GM23338 (cell line): ENCODE data around the gene PLD5. TPM values are rescaled to one million over a fixed set of nuclear protein-coding genes. Genes with fewer than 3 reads are reported as not detected.

Experiments used
- ATAC-seq: fragments of 200-7000 bp; cut with Tn5 transposase; 3 replicates; pipeline ENCODE4 v1.9.1; 2020
- DNase-seq: peaks from one replicate; pipeline ENCODE4 v3.0.0-alpha.2; 2015; ENCODE audit warnings: low spot score
- H2AFZ ChIP-seq: fragments of 200-600 bp; sonication (generic); 2 replicates; pipeline ENCODE4 v1.8.0; 2016; ENCODE audit warnings: antibody characterized with exemption, mild to moderate bottlenecking, moderate library complexity
- H3F3A ChIP-seq: fragments of 200-600 bp; sonication (generic); replicated peaks from 2 replicates; pipeline ENCODE4 v1.8.0; 2017; ENCODE audit warnings: antibody characterized with exemption, mixed run types, low read depth
- H3K27ac ChIP-seq: fragments of 200-600 bp; sonication (generic); 2 replicates; pipeline ENCODE4 v1.6.1; 2016; ENCODE audit warnings: low read depth
- H3K27me3 ChIP-seq: fragments of 200-600 bp; sonication (generic); 2 replicates; pipeline ENCODE4 v1.8.0; 2016; ENCODE audit warnings: mild to moderate bottlenecking, mixed run types, moderate library complexity; ENCODE audit not compliant: insufficient read depth
- H3K36me3 ChIP-seq: fragments of 200-600 bp; sonication (generic); 2 replicates; pipeline ENCODE4 v1.8.0; 2016; ENCODE audit warnings: mild to moderate bottlenecking; ENCODE audit not compliant: insufficient read depth
- H3K4me1 ChIP-seq: fragments of 200-600 bp; sonication (generic); 2 replicates; pipeline ENCODE4 v1.8.0; 2016; ENCODE audit warnings: mild to moderate bottlenecking, moderate library complexity; ENCODE audit not compliant: insufficient read depth
- H3K4me2 ChIP-seq: fragments of 200-600 bp; sonication (generic); 2 replicates; pipeline ENCODE4 v1.7.1; 2017; ENCODE audit warnings: mixed run types
- H3K4me3 ChIP-seq: fragments of 200-600 bp; sonication (generic); 2 replicates; pipeline ENCODE4 v1.6.1; 2016; ENCODE audit warnings: mixed run types
- H3K79me2 ChIP-seq: fragments of 200-600 bp; sonication (generic); replicated peaks from 2 replicates; pipeline ENCODE4 v1.8.0; 2017; ENCODE audit warnings: mild to moderate bottlenecking; ENCODE audit not compliant: insufficient read depth
- H3K9me2 ChIP-seq: fragments of 200-600 bp; sonication (generic); 2 replicates; pipeline ENCODE4 v1.8.0; 2017; ENCODE audit not compliant: insufficient read depth
- H4K20me1 ChIP-seq: fragments of 200-600 bp; sonication (generic); replicated peaks from 2 replicates; pipeline ENCODE4 v1.8.0; 2017; ENCODE audit warnings: mild to moderate bottlenecking; ENCODE audit not compliant: insufficient read depth
- H3K27ac Mint-ChIP-seq: 2 replicates; pipeline ENCODE4 v1.8.0; 2020; ENCODE audit warnings: inconsistent platforms, mild to moderate bottlenecking, moderate library complexity, mixed read lengths
- H3K27me3 Mint-ChIP-seq: 3 replicates; pipeline ENCODE4 v1.8.0; 2022; ENCODE audit warnings: low read depth, mild to moderate bottlenecking, moderate library complexity, mixed read lengths, inconsistent platforms; ENCODE audit not compliant: insufficient read depth, poor library complexity
- H3K36me3 Mint-ChIP-seq: 3 replicates; pipeline ENCODE4 v1.8.0; 2021; ENCODE audit warnings: low read depth, mild to moderate bottlenecking, inconsistent platforms, moderate library complexity, mixed read lengths
- H3K4me1 Mint-ChIP-seq: 3 replicates; pipeline ENCODE4 v1.8.0; 2020; ENCODE audit warnings: mild to moderate bottlenecking, inconsistent platforms, mixed read lengths
- H3K4me3 Mint-ChIP-seq: 3 replicates; pipeline ENCODE4 v1.8.0; 2021; ENCODE audit warnings: moderate library complexity, mild to moderate bottlenecking, inconsistent platforms, mixed read lengths
- H3K9me3 Mint-ChIP-seq: 3 replicates; pipeline ENCODE4 v1.8.0; 2020; ENCODE audit warnings: moderate library complexity, mild to moderate bottlenecking, inconsistent platforms, mixed read lengths
- CTCF ChIP-seq, 2 experiments: fragments of 200-600 bp in 1 of 2; sonication (generic) in 1 of 2; conservative IDR thresholded peaks; 2 replicates each; pipeline versions ENCODE4 v1.5.1 to v1.6.1; 2016 to 2017; ENCODE audit warnings: antibody characterized with exemption in 2 of 2, low read depth in 2 of 2, mild to moderate bottlenecking in 2 of 2, moderate library complexity in 1 of 2
- ETS1 ChIP-seq: IDR thresholded peaks from 2 replicates; pipeline ENCODE4 v1.6.1; 2016; ENCODE audit warnings: antibody characterized with exemption
- EZH2 ChIP-seq: fragments of 200-600 bp; sonication (generic); IDR thresholded peaks from one replicate; pipeline ENCODE4 v1.8.0; 2017; ENCODE audit warnings: antibody characterized with exemption, mild to moderate bottlenecking, low read depth; ENCODE audit not compliant: unreplicated experiment
- EZH2phosphoT487 ChIP-seq: fragments of 200-600 bp; sonication (generic); IDR thresholded peaks from one replicate; pipeline ENCODE4 v1.8.1; 2018; ENCODE audit warnings: antibody characterized with exemption; ENCODE audit not compliant: unreplicated experiment
- NANOG ChIP-seq: IDR thresholded peaks from 2 replicates; pipeline ENCODE4 v1.6.1; 2016; ENCODE audit warnings: antibody characterized with exemption, borderline replicate concordance
- STAT1 ChIP-seq: IDR thresholded peaks from one replicate; pipeline ENCODE4 v1.6.1; 2016; ENCODE audit warnings: antibody characterized with exemption; ENCODE audit not compliant: unreplicated experiment
- ZNF114 ChIP-seq: fragments of 250-450 bp; sonication (Bioruptor Pico); IDR thresholded peaks from 2 replicates; pipeline ENCODE4 v1.5.0; 2020; ENCODE audit warnings: mild to moderate bottlenecking, moderate library complexity
- ZNF331 ChIP-seq: fragments of 250-450 bp; sonication (Bioruptor Pico); IDR thresholded peaks from 2 replicates; pipeline ENCODE4 v1.5.0; 2020; ENCODE audit warnings: low read depth, mild to moderate bottlenecking, moderate library complexity
- ZNF462 ChIP-seq: fragments of 250-450 bp; sonication (Bioruptor Pico); IDR thresholded peaks from 2 replicates; pipeline ENCODE4 v1.5.0; 2020; ENCODE audit warnings: mild to moderate bottlenecking, moderate library complexity
- polyA plus RNA-seq: library from polyadenylated mRNA; unstranded; fragments of >200 nt; fragmentation: Nextera tagmentation; extraction: Ambion mirVana; gene quantifications from 2 replicates; pipeline ENCODE4 v1.2.1, GENCODE V29; 2016
- total RNA-seq: library from RNA; depleted of rRNA; stranded (reverse); fragments of >200 nt; shearing (Covaris generic); gene quantifications from 2 replicates; pipeline ENCODE4 v1.2.3, GENCODE V29; 2014

PLD5 gene
- total and polyA plus RNA-seq, 2 experiments from 2014 or later: 5.5 to 5.8 TPM

GRCh38 chr1:242430956-242431355 is 93.5 kb downstream of the PLD5 start:
- no peaks in the 10 kb centered on the region for H3K27me3 ChIP-seq
- Mint-ChIP-seq H3K27me3 (no peaks in the 10 kb centered on the region), H3K4me3 (no peak overlapping the region), H3K9me3 (no peaks in the 10 kb centered on the region), H3K27ac (no peak overlapping the region), H3K4me1 (no peaks in the 10 kb centered on the region), H3K36me3 (no peaks in the 10 kb centered on the region; the same call in 2 of the 3 replicates)
- no peaks in the 10 kb centered on the region for H3K36me3 ChIP-seq
- H4K20me1 ChIP-seq: no peaks in the 10 kb centered on the region
- DNase-seq (no peak), ATAC-seq (no peak)
- H2AFZ ChIP-seq: no peak overlapping the region
- no peaks in the 10 kb centered on the region; the same call in none of the 2 replicates for H3K9me2 ChIP-seq
- H3K4me1 ChIP-seq: no peaks in the 10 kb centered on the region
- H3K79me2 ChIP-seq: peaks cover 4% of the 10 kb centered on the region; the same call in 1 of the 2 replicates
- H3F3A ChIP-seq: no peaks in the 10 kb centered on the region
- no peak for TF ChIP-seq ETS1
- no peak for TF ChIP-seq ZNF114 (CRISPR knock-in tag)
- no peak for TF ChIP-seq ZNF462
- TF ChIP-seq EZH2phosphoT487: no peak
- no peak for TF ChIP-seq CTCF (conservative IDR thresholded peaks at IDR 0.05; ENCODE audit: low read depth in 2 of 2)
- no peak for TF ChIP-seq ZNF331
- no peak for TF ChIP-seq EZH2
- no peak for TF ChIP-seq NANOG
- no peak for TF ChIP-seq STAT1
- no peak overlapping the region for H3K27ac ChIP-seq
- H3K4me3 ChIP-seq: no peak overlapping the region
- no peak overlapping the region for H3K4me2 ChIP-seq
